Transverse colon (tissue), 4 donors: Measurements from ENCODE around the gene ITIH5. TPM values are rescaled to one million over a fixed set of nuclear protein-coding genes. Genes with fewer than 3 reads are reported as not detected.
A peak's percentile ranks its signal among the peaks of the same experiment; 100 is the strongest.
"Not testable (repeated sequence)": the region's sequence is repeated elsewhere in the genome, so short reads cannot be mapped to it uniquely, and the experiment has no call there.

Source experiments
- DNase-seq: peaks from one replicate; pipeline ENCODE4 v3.0.0-alpha.2; 2019
- H3K27ac ChIP-seq, 4 donors: fragments of 200-600 bp; sonication (generic); 2 replicates each; pipeline ENCODE4 v1.5.1; 2016 to 2018; ENCODE audit warnings: inconsistent platforms in 4 of 4
- H3K27me3 ChIP-seq: fragments of 200-600 bp; sonication (generic); 2 replicates; pipeline ENCODE4 v1.5.1; 2017; ENCODE audit warnings: inconsistent platforms
- H3K36me3 ChIP-seq, 4 donors: fragments of 200-600 bp; sonication (generic); 2 replicates each; pipeline ENCODE4 v1.5.1; 2017 to 2019; ENCODE audit warnings: inconsistent platforms in 4 of 4
- H3K4me1 ChIP-seq, 4 donors: fragments of 200-600 bp; sonication (generic); 2 replicates each; pipeline ENCODE4 v1.5.1; 2017 to 2020; ENCODE audit warnings: inconsistent platforms in 4 of 4
- H3K4me3 ChIP-seq, 4 donors: fragments of 200-600 bp; sonication (generic); 1 replicate in 1 of 4; 2 replicates in 3 of 4; pipeline versions ENCODE4 v1.5.1 to v1.6.1; 2017 to 2019; ENCODE audit warnings: inconsistent platforms in 4 of 4
- H3K9me3 ChIP-seq, 2 donors: fragments of 200-600 bp; sonication (generic); 2 replicates each; pipeline ENCODE4 v1.5.1; 2017 to 2019; ENCODE audit warnings: inconsistent platforms in 2 of 2
- CTCF ChIP-seq, 5 experiments: fragments of 200-600 bp in 3 of 5; fragments of 450-650 bp in 2 of 5; sonication (generic) in 3 of 5; IDR thresholded peaks; 1 replicate in 2 of 5; 2 replicates in 3 of 5; pipeline ENCODE4 v1.5.1; 2016 to 2017; ENCODE audit warnings: antibody characterized with exemption in 5 of 5, inconsistent platforms in 3 of 5, mild to moderate bottlenecking in 2 of 5, moderate library complexity in 1 of 5
- EP300 ChIP-seq: sonication (generic); formaldehyde crosslinking; IDR thresholded peaks from one replicate; pipeline ENCODE4 v1.6.1; 2017; ENCODE audit warnings: antibody characterized with exemption, low read depth
- POLR2A ChIP-seq: fragments of 450-650 bp; IDR thresholded peaks from one replicate; pipeline ENCODE4 v1.6.1; 2016; ENCODE audit warnings: antibody characterized with exemption, mild to moderate bottlenecking, moderate library complexity
- POLR2AphosphoS5 ChIP-seq, 3 donors: sonication (generic); formaldehyde crosslinking; IDR thresholded peaks; one replicate each; pipeline ENCODE4 v1.6.1; 2016; ENCODE audit warnings: antibody characterized with exemption in 3 of 3
- WGBS, 2 donors: methylation state at CpG; one replicate each; pipeline ENCODE4 v1.1.5; 2018; ENCODE audit warnings: low coverage in 1 of 2; 5-methylcytosine and 5-hydroxymethylcytosine counted together
- in situ Hi-C, 4 donors: fragments of 200-750 bp; cut with MboI; loops; one replicate each; pipeline versions ENCODE4 v1.15.0 to v1.15.1; 2017; ENCODE audit warnings: low sequenced_read_pairs in 3 of 4, low pct_ligation_motif_present in 1 of 4, low pct_unique_long_range_greater_than_20kb in 1 of 4
- intact Hi-C: fragments of 100-400 bp; cut with DNase I; formaldehyde crosslinking; loops from one replicate; pipeline ENCODE4 v1.15.1; 2023; ENCODE audit warnings: low total_unique reads
- total RNA-seq, 4 donors: library from RNA; depleted of rRNA; stranded (reverse); fragments of >200 nt; gene quantifications; one replicate each; pipeline ENCODE4 v1.1.0, GENCODE V29; 2016

The ITIH5 gene
- total RNA-seq, 4 donors from 2014 or later: 13.2 to 169 (median 17.0) TPM

GRCh38 chr10:7701158-7701742, 34.5 kb upstream of the ITIH5 start:
- Histone ChIP-seq H3K4me3 (no peak overlapping the region), H3K9me3 (no peaks in the 10 kb centered on the region), H3K27me3 (peaks cover 1% of the 10 kb centered on the region), H3K27ac (no peak overlapping the region), H3K36me3 (no peaks in the 10 kb centered on the region), H3K4me1 (no peaks in the 10 kb centered on the region)
- in situ Hi-C loops (no loop called here), intact Hi-C loops (no loop called here)
- 78 to 86% methylated on average over 6 to 8 of the region's 8 CpGs for WGBS, 2 donors
- TF ChIP-seq POLR2AphosphoS5 (IDR thresholded peaks at IDR 0.05): no peak
- no peak for TF ChIP-seq POLR2A
- TF ChIP-seq EP300: no peak
- no peak for DNase-seq

DNA sequence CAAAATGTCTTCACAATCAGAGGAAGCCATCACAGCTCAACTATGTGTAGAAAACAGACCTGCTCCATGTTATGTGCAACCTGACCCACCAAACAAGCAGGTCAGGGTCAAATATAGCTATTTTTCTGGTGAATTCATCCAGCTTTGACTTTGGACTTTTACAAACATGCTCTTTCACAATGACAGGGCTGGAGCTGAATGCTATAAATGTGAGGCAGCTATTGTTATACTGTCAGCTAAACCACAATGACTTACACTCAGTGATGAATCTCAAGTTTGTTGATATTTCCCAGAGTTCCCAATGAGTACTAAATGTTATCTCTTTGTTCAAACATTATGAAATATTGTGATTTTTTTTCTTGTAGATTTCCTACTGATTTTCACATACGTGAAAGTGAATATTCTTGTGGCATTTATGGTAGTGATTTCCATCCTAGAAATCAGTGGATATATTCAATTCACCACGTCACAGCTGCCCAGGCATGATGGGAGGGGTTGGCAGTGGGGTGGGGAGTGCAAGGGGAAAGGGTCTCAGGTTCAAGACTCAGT, 33.9 kb upstream of the ITIH5 start:
- H3K27ac ChIP-seq: no peak overlapping the region
- in situ Hi-C loops (no loop called here), intact Hi-C loops (no loop called here)
- 14 to 39% methylated on average over 2 of the region's 2 CpGs for WGBS, 2 donors
- TF ChIP-seq POLR2A (no peak), CTCF (IDR thresholded peaks at IDR 0.05) (no peak), POLR2AphosphoS5 (IDR thresholded peaks at IDR 0.05) (no peak)
- H3K36me3 ChIP-seq: no peaks in the 10 kb centered on the region
- no peaks in the 10 kb centered on the region for H3K9me3 ChIP-seq
- H3K4me1 ChIP-seq: no peaks in the 10 kb centered on the region
- no peak for DNase-seq
- no peaks in the 10 kb centered on the region for H3K27me3 ChIP-seq
- no peak overlapping the region for H3K4me3 ChIP-seq

DNA sequence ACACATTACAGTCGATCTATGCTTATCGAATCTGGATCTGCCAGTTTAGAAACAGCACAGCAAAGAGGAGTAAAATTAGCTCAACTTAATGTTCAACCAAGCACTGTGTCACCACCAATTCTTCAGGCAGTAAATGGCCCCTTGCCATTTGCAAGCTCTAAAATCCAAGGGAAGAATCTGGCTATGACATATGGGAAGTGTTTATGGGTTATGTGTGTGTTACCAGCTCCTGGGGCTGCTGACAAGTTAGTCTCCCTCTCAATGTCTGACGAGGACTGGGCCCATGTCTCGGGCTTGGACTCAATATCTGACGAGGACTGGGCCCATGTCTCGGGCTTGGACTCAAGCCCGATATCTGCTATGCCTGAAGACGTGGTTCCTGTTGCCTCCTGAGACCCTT, 30.7 kb upstream of the ITIH5 start:
- Histone ChIP-seq H3K27me3 (no peaks in the 10 kb centered on the region), H3K27ac (no peak overlapping the region), H3K4me3 (no peak overlapping the region), H3K36me3 (no peaks in the 10 kb centered on the region), H3K4me1 (no peaks in the 10 kb centered on the region), H3K9me3 (peaks cover 0 to 1% of the 10 kb centered on the region in 2 donors)
- intact Hi-C loops: no loop called here
- 67 to 75% methylated on average over 7 to 8 of the region's 8 CpGs for WGBS, 2 donors
- no peak for TF ChIP-seq POLR2A
- TF ChIP-seq POLR2AphosphoS5 (IDR thresholded peaks at IDR 0.05): no peak
- TF ChIP-seq EP300: no peak
- no peak for TF ChIP-seq CTCF (IDR thresholded peaks at IDR 0.05)
- in situ Hi-C loops: no loop called here
- DNase-seq: no peak

- Histone ChIP-seq H3K36me3 (no peaks in the 10 kb centered on the region), H3K9me3 (peaks cover 0 to 4% of the 10 kb centered on the region in 2 donors), H3K4me3 (no peak overlapping the region), H3K27ac (peak overlapping the region in 1 of 4 donors; percentile 2), H3K4me1 (no peaks in the 10 kb centered on the region), H3K27me3 (no peaks in the 10 kb centered on the region)
- no peak for TF ChIP-seq POLR2AphosphoS5 (IDR thresholded peaks at IDR 0.05)
- no peak for TF ChIP-seq POLR2A
- TF ChIP-seq CTCF (IDR thresholded peaks at IDR 0.05): no peak
- TF ChIP-seq EP300: no peak
- no peak for DNase-seq
- in situ Hi-C loops: no loop called here
- 60% methylated on average over 3 of the region's 3 CpGs; no CpG with 5 or more reads in 1 of the 2 donors for WGBS, 2 donors
- intact Hi-C loops: no loop called here
These were observed 29.8 kb upstream of the ITIH5 start for GRCh38 chr10:7696545-7696944.

DNA sequence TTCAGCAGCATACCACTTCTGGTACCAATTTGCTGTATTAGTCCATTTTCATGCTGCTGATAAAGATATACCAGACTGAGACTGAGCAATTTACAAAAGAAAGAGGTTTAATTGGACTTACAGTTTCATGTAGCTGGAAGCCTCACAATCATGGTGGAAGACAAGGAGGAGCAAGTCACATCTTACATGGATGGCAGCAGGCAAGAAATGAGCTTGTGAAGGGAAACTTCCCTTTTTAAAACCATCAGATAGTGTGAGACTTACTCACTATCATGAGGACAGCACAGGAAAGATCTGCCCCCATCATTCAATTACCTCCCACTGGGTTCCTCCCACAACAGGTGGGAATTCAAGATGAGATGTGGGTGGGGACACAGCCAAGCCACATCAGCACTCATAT, 26.4 kb upstream of the ITIH5 start:
- H3K4me1 ChIP-seq, in situ Hi-C loops, H3K27me3 ChIP-seq, intact Hi-C loops, H3K9me3 ChIP-seq, DNase-seq, H3K27ac ChIP-seq, H3K36me3 ChIP-seq, H3K4me3 ChIP-seq: not testable (repeated sequence)

- H3K27ac ChIP-seq, H3K9me3 ChIP-seq, intact Hi-C loops, H3K27me3 ChIP-seq, in situ Hi-C loops, H3K4me1 ChIP-seq, H3K36me3 ChIP-seq, H3K4me3 ChIP-seq, DNase-seq: not testable (repeated sequence)
These were observed 25.6 kb upstream of the ITIH5 start for GRCh38 chr10:7692368-7692767.

GRCh38 chr10:7690885-7691597, 24.3 kb upstream of the ITIH5 start:
- H3K36me3 ChIP-seq, DNase-seq, H3K27me3 ChIP-seq, in situ Hi-C loops, H3K4me3 ChIP-seq, H3K4me1 ChIP-seq, H3K27ac ChIP-seq, H3K9me3 ChIP-seq: not testable (repeated sequence)
- WGBS, 2 donors: 54% methylated on average over 3 of the region's 3 CpGs; no CpG with 5 or more reads in 1 of the 2 donors
- intact Hi-C loops: loop anchor here (2.0 kb wide), 1 partner anchor 162 kb away; no protein-coding TSS in a partner anchor
